ENCODE results near the gene GJC2.
"Not testable (repeated sequence)": the region's sequence is repeated elsewhere in the genome, so short reads cannot be mapped to it uniquely, and the experiment has no call there.

GJC2 gene

DNA sequence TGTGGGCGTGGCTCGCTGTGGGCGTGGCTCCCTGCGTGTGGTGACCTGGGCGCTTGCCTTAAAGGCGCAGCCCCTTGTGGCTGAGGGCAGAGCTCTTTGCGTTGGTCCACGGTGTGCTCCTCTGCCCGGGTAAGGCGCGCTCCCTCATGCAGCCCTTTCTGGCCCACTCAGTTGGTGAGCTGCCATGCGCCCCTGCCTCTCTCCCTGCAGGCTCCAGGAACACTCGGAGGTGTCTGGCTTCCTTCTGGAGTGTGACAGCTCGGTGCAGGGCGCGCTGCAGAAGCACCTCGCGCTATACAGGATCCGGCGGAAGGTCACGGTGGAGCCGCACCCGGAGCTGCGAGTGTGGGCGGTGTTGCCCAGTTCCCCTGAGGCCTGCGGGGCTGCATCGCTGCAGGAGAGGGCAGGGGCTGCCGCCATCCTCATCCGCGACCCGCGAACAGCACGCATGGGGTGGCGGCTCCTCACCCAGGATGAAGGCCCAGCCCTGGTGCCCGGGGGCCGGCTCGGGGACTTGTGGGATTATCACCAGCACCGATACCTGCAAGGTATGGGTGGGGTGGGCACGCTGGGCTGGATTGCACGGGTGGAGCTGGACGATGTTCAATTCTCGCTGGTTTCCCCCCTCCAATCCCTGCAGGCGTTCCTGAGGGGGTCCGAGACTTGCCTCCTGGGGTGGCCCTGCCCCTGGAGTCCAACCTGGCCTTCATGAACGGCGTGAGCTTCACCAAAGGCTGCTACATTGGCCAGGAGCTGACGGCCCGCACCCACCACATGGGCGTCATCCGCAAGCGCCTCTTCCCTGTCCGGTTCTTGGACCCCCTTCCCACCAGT, 25.0 kb downstream of the GJC2 start:
- no peak for DNase-seq

DNA sequence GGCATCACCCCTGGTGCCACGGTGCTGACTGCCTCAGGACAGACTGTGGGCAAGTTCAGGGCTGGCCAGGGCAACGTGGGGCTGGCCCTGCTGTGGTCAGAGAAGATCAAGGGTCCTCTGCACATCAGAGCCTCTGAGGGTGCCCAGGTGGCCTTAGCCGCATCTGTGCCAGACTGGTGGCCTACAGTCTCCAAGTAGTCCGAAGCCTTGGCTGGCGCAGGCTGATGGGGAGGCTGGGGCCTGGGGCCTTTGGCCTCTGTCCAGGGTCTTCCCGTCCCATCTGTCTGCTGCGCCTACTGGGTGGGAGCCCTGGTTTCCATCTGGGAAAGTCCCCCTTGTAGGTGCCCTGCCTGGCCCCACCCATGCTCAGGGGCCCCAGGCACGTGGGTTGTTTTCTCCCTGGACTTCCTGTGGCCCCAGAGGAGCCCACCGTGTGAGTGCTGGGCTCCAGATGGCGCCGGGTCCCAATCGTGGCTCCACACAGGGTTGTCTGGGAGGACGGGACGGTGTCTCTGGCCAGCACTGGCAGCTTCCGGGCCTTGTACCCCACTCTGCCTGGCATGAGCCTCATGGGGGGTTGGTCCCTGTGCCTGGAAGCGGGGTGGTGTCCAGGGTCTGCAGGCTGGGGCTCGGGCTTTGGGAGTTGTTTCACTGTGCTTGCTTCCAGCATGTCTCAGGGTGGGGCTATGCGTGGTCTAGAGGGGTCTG, 25.7 kb downstream of the GJC2 start:
- DNase-seq, result no peak

DNA sequence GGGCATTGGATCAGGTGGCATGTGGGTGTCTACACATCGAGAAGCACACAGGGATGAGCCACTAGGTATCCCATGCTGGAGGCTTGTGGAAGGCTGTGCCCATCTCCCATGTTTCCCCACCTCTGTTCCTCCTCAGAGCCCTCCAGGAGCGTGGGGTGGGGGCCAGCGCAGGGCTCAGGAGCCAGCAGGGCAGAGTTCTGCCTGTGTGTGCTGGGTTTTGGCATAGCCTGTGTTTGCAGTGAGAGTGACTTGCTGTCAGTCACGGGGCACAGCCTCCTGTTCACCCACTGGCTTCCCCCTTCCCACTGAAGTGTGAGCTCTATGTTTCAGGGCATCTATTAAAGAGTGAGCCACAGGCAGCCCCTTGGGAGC, 26.3 kb downstream of the GJC2 start:
- DNase-seq, result no peak

GRCh38 chr1:228176461-228177182, 26.9 kb downstream of the GJC2 start:
- DNase-seq, result no peak

DNA sequence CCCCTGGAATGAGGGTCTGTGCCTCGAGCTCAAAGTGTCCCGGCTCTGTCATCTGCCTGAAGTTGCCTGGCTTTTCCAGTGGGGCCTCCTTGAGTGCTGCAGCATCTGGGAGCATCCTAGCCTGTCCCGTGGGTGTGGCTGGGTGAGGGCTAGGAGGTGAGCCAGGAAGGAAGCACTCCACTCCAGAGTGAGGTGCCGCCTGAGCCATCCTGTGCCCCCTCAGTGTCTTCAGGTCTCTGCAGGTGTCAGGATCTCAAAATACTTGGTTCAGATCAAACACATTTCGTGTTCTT, 27.4 kb downstream of the GJC2 start:
- DNase-seq, result no peak

GRCh38 chr1:228177721-228178710, 28.3 kb downstream of the GJC2 start:
- no peak for DNase-seq

- DNase-seq, result no peak
Measured at GRCh38 chr1:228178737-228179684, 29.3 kb downstream of the GJC2 start.

DNA sequence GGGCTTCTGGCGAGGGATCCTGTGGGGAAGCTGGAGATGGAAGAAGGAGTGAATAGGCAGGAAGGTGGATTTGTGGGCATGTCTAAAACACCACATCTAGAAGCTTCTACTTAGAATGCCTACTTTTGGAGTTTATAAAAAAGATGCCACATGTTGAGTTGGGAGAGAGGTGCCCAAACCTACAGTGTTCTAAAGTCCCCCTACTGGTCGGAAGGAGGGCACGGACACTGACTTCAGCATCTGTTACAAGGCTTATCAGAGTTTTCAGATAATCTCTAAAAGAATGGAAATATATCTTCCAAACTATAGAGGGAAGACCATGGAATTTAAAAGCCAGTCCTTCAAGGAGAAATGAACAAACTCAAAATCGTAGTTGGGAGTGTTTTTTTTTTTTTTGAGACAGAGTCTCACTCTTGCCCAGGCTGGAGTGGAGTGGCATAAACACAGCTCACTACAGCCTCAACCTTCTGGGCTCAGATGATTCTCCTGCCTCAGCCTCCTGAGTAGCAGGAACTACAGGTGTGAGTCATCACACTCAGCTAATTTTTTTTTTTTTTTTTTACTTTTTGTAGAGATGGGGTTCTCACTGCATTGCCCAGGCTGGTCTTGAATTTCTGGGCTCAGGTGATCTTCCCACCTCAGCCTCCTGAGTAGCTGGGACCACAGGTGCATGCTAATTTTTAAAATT, 30.7 kb downstream of the GJC2 start:
- no peak for DNase-seq

- no peak for DNase-seq
Measured at GRCh38 chr1:228180959-228181644, 31.4 kb downstream of the GJC2 start.

DNA sequence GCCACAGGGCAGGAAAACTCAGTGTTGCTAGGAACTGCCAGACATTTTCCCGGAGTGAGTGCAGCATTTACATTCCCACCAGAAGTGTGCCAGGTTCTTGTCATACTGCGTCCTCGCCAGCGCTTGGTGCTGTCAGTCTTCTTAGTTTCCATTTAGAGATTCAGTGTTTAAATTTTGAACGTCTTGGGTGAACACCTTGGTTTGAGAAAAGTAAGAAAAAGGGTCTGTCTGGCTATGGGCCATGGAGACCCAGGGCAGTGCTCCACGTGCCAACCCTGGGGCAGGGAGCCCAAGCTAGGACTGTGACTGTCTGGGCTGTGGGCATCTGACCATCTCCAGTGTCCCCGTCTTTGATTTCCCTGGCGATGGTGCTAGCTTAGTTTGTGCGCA, 31.9 kb downstream of the GJC2 start:
- DNase-seq, result no peak

GRCh38 chr1:228182296-228183030, 32.7 kb downstream of the GJC2 start:
- no peak for DNase-seq

GRCh38 chr1:228184152-228184551, 34.4 kb downstream of the GJC2 start:
- DNase-seq, result no peak

DNA sequence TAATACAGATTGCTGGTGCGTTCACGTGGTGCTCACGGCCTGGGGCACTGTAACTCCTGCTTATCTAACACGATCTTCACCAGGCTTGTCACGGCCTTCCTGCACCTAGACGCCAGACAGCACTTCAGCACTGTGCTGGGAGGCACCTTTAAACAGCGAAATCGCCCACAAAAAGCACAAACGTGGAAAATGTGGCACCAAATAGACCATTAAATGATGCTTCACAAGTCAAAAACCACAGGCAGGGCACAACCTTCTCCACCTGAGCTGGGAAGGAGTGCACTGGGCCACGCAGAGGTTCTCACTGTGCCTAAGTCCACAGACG, 35.9 kb downstream of the GJC2 start:
- peak; percentile 43 for DNase-seq

DNA sequence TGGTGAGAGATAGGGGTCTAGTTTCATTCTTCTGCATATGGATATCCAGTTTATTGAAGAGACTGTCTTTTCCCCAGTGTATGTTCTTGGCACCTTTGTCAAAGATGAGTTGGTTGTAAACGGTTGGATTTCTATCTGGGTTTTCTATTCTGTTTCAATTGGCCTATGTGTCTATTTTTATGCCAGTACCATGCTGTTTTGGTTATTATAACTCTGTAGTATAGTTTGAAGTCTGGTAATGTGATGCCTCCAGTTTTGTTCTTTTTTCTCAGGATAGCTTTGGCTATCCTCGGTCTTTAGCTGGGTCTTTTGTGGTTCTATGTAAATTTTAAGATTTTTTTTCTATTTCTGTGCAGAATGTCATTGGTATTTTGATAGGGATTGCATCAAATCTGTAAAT, 38.5 kb downstream of the GJC2 start:
- not testable (repeated sequence) for DNase-seq

GRCh38 chr1:228190182-228190581, 40.5 kb downstream of the GJC2 start:
- no peak for DNase-seq

DNA sequence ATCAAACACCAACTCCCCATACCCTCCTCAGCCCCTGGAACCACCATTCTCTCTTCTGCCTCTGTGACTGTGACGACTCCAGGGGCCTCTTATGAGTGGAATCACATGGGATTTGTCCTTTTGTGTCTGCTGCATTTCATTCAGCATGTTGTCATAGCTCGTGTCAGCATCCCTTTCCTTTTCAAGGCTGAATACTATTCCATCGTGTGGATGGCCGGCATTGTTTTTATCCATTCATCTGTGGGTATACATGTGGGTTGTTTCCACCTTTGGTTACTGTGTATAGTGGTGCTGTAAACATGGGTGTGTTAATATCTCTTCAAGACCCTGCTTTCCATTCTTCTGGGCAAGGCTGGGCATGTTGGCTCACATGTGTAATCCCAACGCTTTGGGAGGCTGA, 41.0 kb downstream of the GJC2 start:
- DNase-seq, result no peak

DNA sequence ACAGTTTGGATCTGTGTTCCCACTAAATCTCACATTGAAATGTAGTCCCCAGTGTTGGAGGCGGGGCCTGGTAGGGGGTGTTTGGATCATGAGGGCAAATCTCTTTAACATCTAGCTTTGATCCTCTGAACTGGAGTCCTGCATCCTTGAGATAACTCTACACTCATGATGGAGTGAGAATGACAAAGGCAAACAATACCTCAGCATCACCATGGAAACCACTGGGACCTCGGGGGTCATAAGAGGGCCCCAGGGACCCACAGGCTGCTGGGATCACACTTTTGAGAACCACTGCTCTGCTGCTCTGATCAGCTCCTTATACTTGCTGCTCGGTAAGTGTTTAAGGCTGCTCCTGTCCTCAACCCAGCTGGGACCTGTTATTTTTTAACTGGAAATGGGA, 44.7 kb downstream of the GJC2 start:
- no peak for DNase-seq

DNA sequence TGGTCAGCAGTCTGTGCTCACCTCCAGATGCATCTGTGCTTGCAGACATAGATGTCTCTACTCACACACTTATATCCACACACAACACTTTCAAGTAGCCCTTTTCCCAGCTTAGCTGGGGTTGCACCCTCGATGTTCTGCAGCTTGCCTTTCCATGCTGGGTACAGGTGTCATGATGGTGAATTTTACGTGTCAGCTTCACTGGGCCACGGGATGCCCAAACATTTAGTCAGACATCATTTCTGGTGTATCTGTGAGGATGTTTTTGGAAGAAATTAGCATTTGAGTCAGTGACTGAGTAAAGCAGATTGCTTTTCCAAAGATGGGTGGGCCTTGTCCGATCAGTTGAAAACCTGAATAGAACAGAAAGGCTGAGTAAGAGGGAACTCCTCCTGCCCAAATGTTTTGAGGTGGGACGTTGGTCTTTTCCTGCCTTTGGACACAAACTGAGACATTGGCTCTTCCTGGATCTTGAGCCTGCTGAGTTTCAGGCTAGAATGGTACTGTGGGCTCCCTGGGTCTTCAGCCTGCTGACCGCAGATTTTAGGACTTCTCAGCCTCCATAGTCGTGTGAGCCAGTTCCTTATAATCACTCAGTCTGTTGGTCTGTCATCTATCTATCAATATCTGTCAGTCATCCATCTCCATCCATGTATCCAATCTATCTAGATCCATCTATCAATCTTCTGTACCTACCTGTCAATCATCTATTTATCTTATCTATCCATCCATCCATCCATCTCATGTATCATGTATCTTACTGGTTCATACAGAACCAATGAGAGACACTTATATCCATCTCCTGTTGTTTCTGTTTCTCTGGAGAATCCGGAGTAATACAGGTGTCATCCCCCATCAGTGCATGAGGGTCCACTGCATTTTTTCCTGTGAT, 45.4 kb downstream of the GJC2 start:
- DNase-seq, result no peak

Measured in activated effector memory CD4-positive, alpha-beta T cell treated with Interleukin-2 at 50 U/mL for 16 hours (primary cell).